HG03565 (cell line): Measurements from ENCODE around the gene NPEPL1.

Experiments used
- ATAC-seq: cut with Tn5 transposase; IDR thresholded peaks from one replicate; pipeline ENCODE4 v1.9.1; 2021; ENCODE audit warnings: mild to moderate bottlenecking, moderate library complexity; ENCODE audit not compliant: unreplicated experiment

The NPEPL1 gene

GRCh38 chr20:58700121-58700821 is 7.7 kb downstream of the NPEPL1 start:
- no peak for ATAC-seq

GRCh38 chr20:58700823-58701222 is 8.2 kb downstream of the NPEPL1 start:
- no peak for ATAC-seq

GRCh38 chr20:58701431-58702160 is 9.0 kb downstream of the NPEPL1 start:
- ATAC-seq = no peak

- no peak for ATAC-seq
Observed at GRCh38 chr20:58702161-58702510, 9.5 kb downstream of the NPEPL1 start.

GRCh38 chr20:58702859-58703648 is 10.5 kb downstream of the NPEPL1 start:
- ATAC-seq = no peak

GRCh38 chr20:58703765-58704371 is 11.3 kb downstream of the NPEPL1 start:
- no peak for ATAC-seq

- ATAC-seq = no peak
Observed at GRCh38 chr20:58705208-58705926, 12.8 kb downstream of the NPEPL1 start.

GRCh38 chr20:58706150-58706892 is 13.7 kb downstream of the NPEPL1 start:
- no peak for ATAC-seq

GRCh38 chr20:58706975-58707681 is 14.5 kb downstream of the NPEPL1 start:
- no peak for ATAC-seq

- ATAC-seq = no peak
Observed at GRCh38 chr20:58707770-58708169, 15.2 kb downstream of the NPEPL1 start.

- no peak for ATAC-seq
Observed at GRCh38 chr20:58708246-58708931, 15.8 kb downstream of the NPEPL1 start.

- ATAC-seq = no peak
Observed at GRCh38 chr20:58709013-58709702, 16.6 kb downstream of the NPEPL1 start.

- ATAC-seq = no peak
Observed at GRCh38 chr20:58709703-58710039, 17.1 kb downstream of the NPEPL1 start.

- ATAC-seq = no peak
Observed at GRCh38 chr20:58710481-58711265, 18.1 kb downstream of the NPEPL1 start.

- no peak for ATAC-seq
Observed at GRCh38 chr20:58711266-58712051, 18.9 kb downstream of the NPEPL1 start.

- no peak for ATAC-seq
Observed at GRCh38 chr20:58712151-58712791, 19.7 kb downstream of the NPEPL1 start.
